ENCODE measurements around the gene LSM14A.

DNA sequence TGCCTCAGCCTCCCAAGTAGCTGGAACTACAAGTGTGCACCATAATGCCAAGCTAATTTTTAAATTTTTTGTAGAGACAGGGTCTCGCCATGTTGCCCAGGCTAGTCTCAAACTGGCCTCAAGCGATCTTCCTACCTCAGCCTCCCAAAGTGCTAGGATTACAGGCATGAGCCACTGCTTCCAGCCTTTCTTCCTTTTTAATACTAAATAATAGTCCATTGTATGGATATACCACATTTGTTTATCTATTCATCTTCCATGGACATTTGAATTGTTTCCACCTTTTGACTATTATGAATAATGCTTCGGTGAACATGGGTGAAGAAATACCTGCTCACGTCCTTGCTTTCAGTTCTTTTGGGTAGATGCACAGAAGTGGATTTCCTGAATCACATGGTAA, 106.5 kb downstream of the LSM14A start:
- TF ChIP-seq, protein P1, sequence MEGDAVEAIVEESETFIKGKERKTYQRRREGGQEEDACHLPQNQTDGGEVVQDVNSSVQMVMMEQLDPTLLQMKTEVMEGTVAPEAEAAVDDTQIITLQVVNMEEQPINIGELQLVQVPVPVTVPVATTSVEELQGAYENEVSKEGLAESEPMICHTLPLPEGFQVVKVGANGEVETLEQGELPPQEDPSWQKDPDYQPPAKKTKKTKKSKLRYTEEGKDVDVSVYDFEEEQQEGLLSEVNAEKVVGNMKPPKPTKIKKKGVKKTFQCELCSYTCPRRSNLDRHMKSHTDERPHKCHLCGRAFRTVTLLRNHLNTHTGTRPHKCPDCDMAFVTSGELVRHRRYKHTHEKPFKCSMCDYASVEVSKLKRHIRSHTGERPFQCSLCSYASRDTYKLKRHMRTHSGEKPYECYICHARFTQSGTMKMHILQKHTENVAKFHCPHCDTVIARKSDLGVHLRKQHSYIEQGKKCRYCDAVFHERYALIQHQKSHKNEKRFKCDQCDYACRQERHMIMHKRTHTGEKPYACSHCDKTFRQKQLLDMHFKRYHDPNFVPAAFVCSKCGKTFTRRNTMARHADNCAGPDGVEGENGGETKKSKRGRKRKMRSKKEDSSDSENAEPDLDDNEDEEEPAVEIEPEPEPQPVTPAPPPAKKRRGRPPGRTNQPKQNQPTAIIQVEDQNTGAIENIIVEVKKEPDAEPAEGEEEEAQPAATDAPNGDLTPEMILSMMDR (conservative IDR thresholded peaks at IDR 0.05; ENCODE audit: low read length) = no peak
- TF ChIP-seq EZH2phosphoT487 (IDR thresholded peaks at IDR 0.05; ENCODE audit: borderline replicate concordance) = no peak
